Measurements from ENCODE around the gene SPATA24.

GRCh38 chr5:139451878-139452660 is 48.2 kb upstream of the SPATA24 start:
- TF ChIP-seq FOXM1 (IDR thresholded peaks at IDR 0.05; ENCODE audit: borderline replicate concordance): no peak
- no peak for TF ChIP-seq SP1 (IDR thresholded peaks at IDR 0.05)
- no peak for TF ChIP-seq SUZ12 (IDR thresholded peaks at IDR 0.05)
- TF ChIP-seq BHLHE40 (IDR thresholded peaks at IDR 0.05; ENCODE audit: borderline replicate concordance): no peak
- TF ChIP-seq ELF4 (IDR thresholded peaks at IDR 0.05): no peak
